CD4-positive, CD25-positive, alpha-beta regulatory T cell (primary cell): ENCODE results near the gene TTC4. TPM values are rescaled to one million over a fixed set of nuclear protein-coding genes. Genes with fewer than 3 reads are reported as not detected.
A peak's percentile ranks its signal among the peaks of the same experiment; 100 is the strongest.

Experiments used
- ATAC-seq, 2 donors: fragments of 150-1000 bp; cut with Tn5 transposase; one replicate each; pipeline ENCODE4 v1.10.0; 2021; ENCODE audit warnings: low read depth in 2 of 2, moderate number of reproducible peaks in 2 of 2, moderate library complexity in 1 of 2
- DNase-seq, 3 donors: peaks; one replicate each; pipeline versions ENCODE4 v3.0.0 to v3.0.0-alpha.2; 2012 to 2022; ENCODE audit warnings: mixed read lengths in 1 of 3
- H3K27ac ChIP-seq: one replicate; pipeline ENCODE4 v1.7.0; 2013; ENCODE audit warnings: mild to moderate bottlenecking, low read length; ENCODE audit not compliant: insufficient read depth, poor library complexity, severe bottlenecking
- H3K27me3 ChIP-seq: one replicate; pipeline ENCODE4 v1.7.0; 2013; ENCODE audit warnings: low read length; ENCODE audit not compliant: control insufficient read depth, insufficient read depth
- H3K36me3 ChIP-seq: one replicate; pipeline ENCODE4 v1.7.0; 2013; ENCODE audit warnings: mild to moderate bottlenecking, low read length, moderate library complexity; ENCODE audit not compliant: control insufficient read depth, insufficient read depth
- H3K4me1 ChIP-seq: 2 replicates; pipeline ENCODE4 v1.7.0; 2013; ENCODE audit warnings: mild to moderate bottlenecking, low read length; ENCODE audit not compliant: insufficient read depth, control insufficient read depth, poor library complexity, severe bottlenecking
- H3K4me3 ChIP-seq: one replicate; pipeline ENCODE4 v1.7.0; 2013; ENCODE audit warnings: low read depth, mild to moderate bottlenecking, low read length, moderate library complexity
- H3K9me3 ChIP-seq, 2 experiments: 1 replicate in 1 of 2; 2 replicates in 1 of 2; pipeline ENCODE4 v1.7.0; 2013; ENCODE audit warnings: low read length in 2 of 2, mild to moderate bottlenecking in 1 of 2, moderate library complexity in 1 of 2; ENCODE audit not compliant: control insufficient read depth in 2 of 2
- H3K27ac Mint-ChIP-seq, 3 donors: one replicate each; pipeline ENCODE4 v1.8.0; 2020 to 2022; ENCODE audit warnings: mild to moderate bottlenecking in 3 of 3, mixed read lengths in 3 of 3, moderate library complexity in 2 of 3
- H3K27me3 Mint-ChIP-seq: one replicate; pipeline ENCODE4 v1.8.0; 2022; ENCODE audit warnings: mild to moderate bottlenecking, mixed read lengths
- H3K36me3 Mint-ChIP-seq: one replicate; pipeline ENCODE4 v1.8.0; 2020; ENCODE audit warnings: mixed read lengths
- H3K4me1 Mint-ChIP-seq, 4 donors: one replicate each; pipeline ENCODE4 v1.8.0; 2020 to 2022; ENCODE audit warnings: mixed read lengths in 4 of 4, mild to moderate bottlenecking in 1 of 4
- H3K4me3 Mint-ChIP-seq, 4 donors: one replicate each; pipeline ENCODE4 v1.8.0; 2020 to 2022; ENCODE audit warnings: mild to moderate bottlenecking in 4 of 4, mixed read lengths in 4 of 4, moderate library complexity in 3 of 4
- H3K9me3 Mint-ChIP-seq, 7 donors: one replicate each; pipeline ENCODE4 v1.8.0; 2020 to 2022; ENCODE audit warnings: mixed read lengths in 7 of 7, mild to moderate bottlenecking in 3 of 7, moderate library complexity in 2 of 7
- polyA plus RNA-seq, 4 donors: library from polyadenylated mRNA; unstranded; fragments of 300-500 nt; fragmentation: Illumina TruSeq; gene quantifications; one replicate each; pipeline ENCODE4 v1.2.3, GENCODE V29; 2021
- total RNA-seq: library from RNA; stranded (reverse); gene quantifications from one replicate; pipeline ENCODE4 v1.2.3, GENCODE V29; 2022

Gene TTC4
- total and polyA plus RNA-seq, 5 donors from 2014 or later, result 7.7 to 27.1 (median 20.9) TPM

DNA sequence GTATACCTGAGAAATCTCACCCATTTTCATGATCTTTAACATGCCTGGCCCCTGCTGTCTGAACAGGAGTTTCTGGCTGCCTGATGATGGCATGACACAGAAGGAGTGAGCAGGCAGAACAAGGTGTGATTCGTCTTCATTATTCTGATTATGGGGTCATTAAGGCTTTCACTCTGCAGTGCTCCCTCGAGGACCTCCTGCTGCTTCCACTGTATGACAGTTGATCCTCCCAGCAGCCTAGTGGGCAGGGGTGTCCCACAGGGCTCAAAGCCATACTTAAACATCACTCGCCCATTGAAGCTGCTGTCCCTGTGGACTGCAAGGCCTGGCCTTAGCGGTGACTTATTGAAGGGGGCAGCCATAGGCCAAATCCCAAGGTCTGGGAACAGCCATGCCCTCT is 61.4 kb downstream of the TTC4 start:
- H3K36me3 Mint-ChIP-seq, result peaks cover 13% of the 10 kb centered on the region
- no peak overlapping the region for H3K4me3 ChIP-seq
- peaks cover 8% of the 10 kb centered on the region for H3K36me3 ChIP-seq
- ATAC-seq (no peak), DNase-seq (no peak)
- no peak overlapping the region for H3K27ac ChIP-seq
- no peaks in the 10 kb centered on the region for H3K4me1 Mint-ChIP-seq
- H3K27ac Mint-ChIP-seq, result no peak overlapping the region
- no peaks in the 10 kb centered on the region for H3K9me3 Mint-ChIP-seq
- H3K27me3 ChIP-seq, result no peaks in the 10 kb centered on the region
- no peak overlapping the region for H3K4me3 Mint-ChIP-seq
- no peaks in the 10 kb centered on the region for H3K4me1 ChIP-seq
- H3K27me3 Mint-ChIP-seq, result no peaks in the 10 kb centered on the region
- H3K9me3 ChIP-seq, result no peaks in the 10 kb centered on the region

DNA sequence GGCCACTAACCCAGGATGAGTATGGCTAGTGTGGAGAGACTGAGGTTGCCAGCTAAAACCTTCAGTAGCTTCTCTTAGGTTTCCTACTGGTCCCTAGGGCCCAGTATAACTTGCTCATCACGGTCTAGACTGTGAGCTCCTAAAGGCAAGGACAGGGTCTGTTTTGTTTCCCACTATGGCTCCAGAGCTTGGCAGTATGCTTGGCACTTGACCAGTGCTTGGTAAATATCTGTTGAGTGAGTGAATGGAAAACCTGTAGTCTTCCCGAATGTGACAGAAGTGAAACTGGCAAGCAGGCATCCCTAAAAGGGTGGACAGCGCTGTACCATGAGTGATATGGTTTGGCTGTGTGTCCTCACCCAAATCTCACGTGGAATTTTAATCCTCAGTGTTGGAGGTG is 61.8 kb downstream of the TTC4 start:
- no peaks in the 10 kb centered on the region for H3K9me3 ChIP-seq
- DNase-seq (no peak), ATAC-seq (no peak)
- H3K36me3 ChIP-seq, result peaks cover 12% of the 10 kb centered on the region
- peaks cover 15% of the 10 kb centered on the region for H3K36me3 Mint-ChIP-seq
- H3K4me3 ChIP-seq, result no peak overlapping the region
- no peak overlapping the region for H3K27ac ChIP-seq
- H3K4me3 Mint-ChIP-seq, result no peak overlapping the region
- H3K9me3 Mint-ChIP-seq, result no peaks in the 10 kb centered on the region
- H3K27me3 Mint-ChIP-seq, result no peaks in the 10 kb centered on the region
- no peaks in the 10 kb centered on the region for H3K27me3 ChIP-seq
- no peak overlapping the region for H3K27ac Mint-ChIP-seq
- H3K4me1 Mint-ChIP-seq, result no peaks in the 10 kb centered on the region
- no peaks in the 10 kb centered on the region for H3K4me1 ChIP-seq

DNA sequence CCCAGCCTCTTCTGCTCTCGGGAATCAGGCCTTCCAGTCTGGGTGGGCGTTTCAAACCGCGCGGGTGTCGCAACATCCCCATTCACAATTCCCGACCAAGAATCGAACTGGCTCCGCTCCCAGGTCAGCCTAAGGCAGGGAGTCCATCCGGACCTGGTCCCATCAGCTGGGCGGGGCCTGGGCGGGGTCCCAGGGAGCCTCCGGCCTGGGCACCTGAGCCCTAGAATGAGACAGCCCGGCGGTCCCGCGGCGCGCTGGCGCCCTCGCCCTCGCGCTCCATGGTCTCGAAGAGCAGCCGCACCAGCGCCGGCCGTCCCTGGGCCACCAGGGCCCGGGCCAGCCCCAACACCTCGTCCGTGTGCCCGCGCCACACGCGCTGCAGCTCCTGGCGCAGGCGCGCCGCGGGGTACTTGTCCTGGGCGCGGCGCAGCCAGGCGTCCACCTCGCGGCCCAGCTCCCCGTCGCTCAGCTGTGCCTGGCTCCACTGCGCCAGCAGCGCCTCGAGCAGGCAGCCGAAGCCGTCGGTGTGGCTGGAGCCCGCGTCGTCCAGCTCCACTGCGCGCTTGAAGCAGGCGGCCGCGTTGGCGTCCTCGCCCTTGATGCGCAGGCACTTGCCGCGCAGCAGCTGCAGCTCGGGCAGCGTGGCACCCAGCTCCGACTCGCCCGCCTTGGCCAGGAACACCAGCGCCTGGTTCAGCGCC is 65.5 kb downstream of the TTC4 start:
- Histone ChIP-seq H3K27me3 (no peaks in the 10 kb centered on the region), H3K36me3 (peaks cover 43% of the 10 kb centered on the region), H3K4me1 (no peaks in the 10 kb centered on the region), H3K27ac (no peak overlapping the region), H3K4me3 (no peak overlapping the region), H3K9me3 (no peaks in the 10 kb centered on the region)
- no peak for DNase-seq
- H3K4me1 Mint-ChIP-seq, result no peaks in the 10 kb centered on the region
- no peaks in the 10 kb centered on the region for H3K27me3 Mint-ChIP-seq
- no peak overlapping the region for H3K4me3 Mint-ChIP-seq
- H3K9me3 Mint-ChIP-seq, result no peaks in the 10 kb centered on the region
- no peak overlapping the region for H3K27ac Mint-ChIP-seq
- H3K36me3 Mint-ChIP-seq, result peaks cover 30% of the 10 kb centered on the region
- ATAC-seq, result no peak

DNA sequence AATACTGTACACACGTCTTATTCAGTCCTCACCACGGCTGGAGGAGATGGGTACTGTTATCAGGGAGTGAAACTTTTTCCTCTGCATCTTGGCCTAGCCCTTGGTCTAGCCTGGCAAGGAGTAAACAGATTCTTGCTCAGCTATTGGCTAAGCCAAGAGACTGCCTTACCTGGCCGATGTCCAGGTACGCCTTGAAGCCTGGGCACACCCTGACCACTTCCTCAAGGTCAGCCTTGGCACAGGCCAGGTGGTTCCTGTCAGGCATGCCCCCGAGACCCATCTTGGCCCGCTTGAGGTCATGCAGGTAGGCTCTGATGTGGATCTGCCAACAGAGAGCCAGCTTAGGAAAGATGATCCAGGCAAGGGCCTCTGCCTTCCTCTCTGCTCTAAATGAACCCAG is 66.5 kb downstream of the TTC4 start:
- DNase-seq (no peak), ATAC-seq (no peak)
- Mint-ChIP-seq H3K4me3 (no peak overlapping the region), H3K4me1 (no peaks in the 10 kb centered on the region), H3K27ac (peak overlapping the region in 1 of 3 donors; percentile 77), H3K27me3 (no peaks in the 10 kb centered on the region), H3K36me3 (peaks cover 35% of the 10 kb centered on the region), H3K9me3 (no peaks in the 10 kb centered on the region)
- H3K4me3 ChIP-seq, result no peak overlapping the region
- no peaks in the 10 kb centered on the region for H3K4me1 ChIP-seq
- no peaks in the 10 kb centered on the region for H3K27me3 ChIP-seq
- no peak overlapping the region for H3K27ac ChIP-seq
- peaks cover 52% of the 10 kb centered on the region for H3K36me3 ChIP-seq
- H3K9me3 ChIP-seq, result no peaks in the 10 kb centered on the region

DNA sequence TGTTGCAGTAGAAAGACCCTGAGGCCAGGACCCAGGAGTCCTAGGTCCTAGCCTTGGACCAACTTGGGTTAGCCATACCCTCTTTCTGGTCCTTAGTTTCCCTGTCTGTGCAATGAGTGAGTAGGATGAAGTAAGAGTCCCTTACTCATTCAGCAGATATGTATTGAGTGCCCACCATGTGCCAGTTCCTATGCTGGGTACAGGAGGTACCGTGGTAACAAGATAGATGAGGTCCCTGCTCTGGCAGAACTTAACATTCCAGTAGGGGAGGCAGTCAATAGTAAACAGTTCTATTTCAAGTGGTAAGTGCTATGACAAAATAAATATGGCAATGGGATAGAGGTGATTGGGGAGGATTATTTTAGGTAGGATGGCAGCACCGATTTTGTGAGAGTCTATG is 66.9 kb downstream of the TTC4 start:
- no peaks in the 10 kb centered on the region for H3K27me3 Mint-ChIP-seq
- Histone ChIP-seq H3K27ac (no peak overlapping the region), H3K4me3 (no peak overlapping the region), H3K36me3 (peaks cover 56% of the 10 kb centered on the region), H3K9me3 (no peaks in the 10 kb centered on the region), H3K4me1 (no peaks in the 10 kb centered on the region), H3K27me3 (no peaks in the 10 kb centered on the region)
- H3K4me3 Mint-ChIP-seq, result no peak overlapping the region
- no peaks in the 10 kb centered on the region for H3K9me3 Mint-ChIP-seq
- peaks cover 38% of the 10 kb centered on the region for H3K36me3 Mint-ChIP-seq
- H3K27ac Mint-ChIP-seq, result peak overlapping the region in 1 of 3 donors; percentile 77
- no peak for ATAC-seq
- no peak for DNase-seq
- peaks cover 0 to 2% (median 0%) of the 10 kb centered on the region in 4 donors for H3K4me1 Mint-ChIP-seq

DNA sequence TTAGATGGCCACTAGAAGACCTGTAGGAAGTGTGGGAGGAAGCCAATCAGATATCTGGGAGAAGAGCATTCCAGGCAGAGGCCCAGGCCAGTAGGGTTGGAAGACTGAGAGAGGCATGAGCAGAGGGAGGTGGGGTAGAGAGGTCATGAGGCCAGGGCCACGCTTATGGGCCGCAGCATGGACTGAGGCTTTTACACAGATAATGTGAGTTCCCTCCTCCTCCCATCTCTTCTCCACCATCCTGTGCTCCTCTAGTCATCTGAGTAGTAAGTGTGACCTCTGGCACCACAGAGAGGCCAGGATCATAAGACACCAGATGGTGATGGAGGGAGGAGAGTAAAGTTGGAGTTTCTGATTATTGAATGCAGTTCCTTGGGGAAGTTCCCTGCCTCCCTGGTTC is 68.4 kb downstream of the TTC4 start:
- H3K9me3 Mint-ChIP-seq, result no peaks in the 10 kb centered on the region
- Histone ChIP-seq H3K4me1 (no peaks in the 10 kb centered on the region), H3K4me3 (no peak overlapping the region), H3K27ac (no peak overlapping the region), H3K9me3 (no peaks in the 10 kb centered on the region), H3K27me3 (no peaks in the 10 kb centered on the region), H3K36me3 (peaks cover 59% of the 10 kb centered on the region)
- H3K4me1 Mint-ChIP-seq, result peaks cover 0 to 2% (median 1%) of the 10 kb centered on the region in 4 donors
- no peaks in the 10 kb centered on the region for H3K27me3 Mint-ChIP-seq
- no peak overlapping the region for H3K4me3 Mint-ChIP-seq
- DNase-seq (no peak), ATAC-seq (no peak)
- H3K36me3 Mint-ChIP-seq, result peaks cover 41% of the 10 kb centered on the region
- H3K27ac Mint-ChIP-seq, result no peak overlapping the region

DNA sequence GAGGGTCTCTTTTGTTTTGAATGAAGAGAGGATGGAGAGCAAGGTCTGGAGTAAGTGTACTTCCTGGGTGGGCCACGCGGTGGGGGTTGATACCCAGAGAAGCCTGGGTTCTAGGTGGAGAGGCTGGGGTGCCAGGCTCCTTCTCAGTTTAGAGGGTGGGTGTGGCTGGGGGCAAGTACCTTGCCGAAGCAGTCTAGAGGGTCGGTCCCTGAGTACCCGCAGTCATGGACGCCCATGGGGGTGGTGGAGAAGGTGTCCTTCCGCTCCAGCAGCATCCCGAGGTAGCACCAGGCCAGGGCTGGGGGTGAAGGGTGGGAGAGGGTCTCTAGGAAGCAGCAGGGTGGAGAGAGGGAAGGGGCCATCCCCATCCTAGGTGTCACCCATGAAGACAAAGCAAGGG is 71.1 kb downstream of the TTC4 start:
- Mint-ChIP-seq H3K4me3 (peak overlapping the region in 1 of 4 donors; percentile 29), H3K4me1 (peaks cover 0 to 8% (median 7%) of the 10 kb centered on the region in 4 donors), H3K9me3 (peaks cover 0 to 3% (median 0%) of the 10 kb centered on the region in 7 donors), H3K27ac (peak overlapping the region in 2 of 3 donors; percentile 76 to 79), H3K36me3 (peaks cover 37% of the 10 kb centered on the region), H3K27me3 (no peaks in the 10 kb centered on the region)
- DNase-seq, result no peak
- H3K4me3 ChIP-seq, result no peak overlapping the region
- no peaks in the 10 kb centered on the region for H3K9me3 ChIP-seq
- no peak for ATAC-seq
- peaks cover 66% of the 10 kb centered on the region for H3K36me3 ChIP-seq
- H3K27me3 ChIP-seq, result no peaks in the 10 kb centered on the region
- no peaks in the 10 kb centered on the region for H3K4me1 ChIP-seq
- no peak overlapping the region for H3K27ac ChIP-seq

DNA sequence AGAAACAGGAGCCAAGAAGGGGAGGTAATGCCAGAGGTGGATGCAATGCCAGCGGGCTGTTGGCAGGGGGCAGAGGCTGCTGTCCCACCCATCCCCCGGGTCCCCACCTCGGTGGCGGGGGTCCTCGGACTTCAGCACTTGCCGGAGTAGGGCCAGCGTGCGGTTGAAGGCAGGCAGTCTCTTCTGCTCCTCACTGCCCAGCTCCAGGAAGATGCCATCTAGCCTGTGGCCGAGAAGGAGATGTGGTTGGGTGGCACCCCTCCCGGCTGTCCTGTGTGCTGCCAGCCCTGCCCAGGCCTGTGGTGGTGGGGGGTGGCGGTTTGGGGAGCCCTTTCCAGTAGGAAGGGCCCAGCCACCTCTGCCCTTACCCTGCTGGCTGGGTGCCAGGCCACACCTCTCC is 71.9 kb downstream of the TTC4 start:
- Mint-ChIP-seq H3K4me1 (peaks cover 0 to 8% (median 7%) of the 10 kb centered on the region in 4 donors), H3K27me3 (no peaks in the 10 kb centered on the region), H3K4me3 (no peak overlapping the region), H3K27ac (peak overlapping the region in 2 of 3 donors; percentile 48 to 77), H3K36me3 (peaks cover 35% of the 10 kb centered on the region), H3K9me3 (peaks cover 0 to 3% (median 0%) of the 10 kb centered on the region in 7 donors)
- Histone ChIP-seq H3K27ac (no peak overlapping the region), H3K4me1 (no peaks in the 10 kb centered on the region), H3K36me3 (peaks cover 63% of the 10 kb centered on the region), H3K9me3 (peaks cover under 1 to 3% of the 10 kb centered on the region in 2 experiments), H3K4me3 (no peak overlapping the region), H3K27me3 (no peaks in the 10 kb centered on the region)
- ATAC-seq (no peak), DNase-seq (no peak)
